SIG-M5 treated with dmso at 0.1 percent for 504 hours (cell line): ENCODE measurements around the gene TSPAN5.

ENCODE experiments used
- DNase-seq: peaks from one replicate; lab custom pipeline; 2025; ENCODE audit not compliant: unreplicated experiment; lab: John Stamatoyannopoulos, UW

TSPAN5 gene

GRCh38 chr4:98620087-98620784 is 38.2 kb downstream of the TSPAN5 start:
- DNase-seq: no peak

GRCh38 chr4:98619180-98619579 is 39.2 kb downstream of the TSPAN5 start:
- no peak for DNase-seq

- no peak for DNase-seq
These were observed 39.7 kb downstream of the TSPAN5 start for GRCh38 chr4:98618680-98619079.

GRCh38 chr4:98617358-98618047 is 40.9 kb downstream of the TSPAN5 start:
- DNase-seq: no peak

GRCh38 chr4:98615991-98616390 is 42.4 kb downstream of the TSPAN5 start:
- DNase-seq: no peak

- DNase-seq: no peak
These were observed 43.7 kb downstream of the TSPAN5 start for GRCh38 chr4:98614662-98615061.

- no peak for DNase-seq
These were observed 44.3 kb downstream of the TSPAN5 start for GRCh38 chr4:98614094-98614493.

GRCh38 chr4:98613453-98614075 is 44.8 kb downstream of the TSPAN5 start:
- no peak for DNase-seq

GRCh38 chr4:98612318-98613250 is 45.8 kb downstream of the TSPAN5 start:
- no peak for DNase-seq

GRCh38 chr4:98611677-98612317 is 46.6 kb downstream of the TSPAN5 start:
- no peak for DNase-seq

- DNase-seq: no peak
These were observed 47.3 kb downstream of the TSPAN5 start for GRCh38 chr4:98610926-98611676.

GRCh38 chr4:98610431-98610830 is 48.0 kb downstream of the TSPAN5 start:
- no peak for DNase-seq

GRCh38 chr4:98609934-98610333 is 48.5 kb downstream of the TSPAN5 start:
- DNase-seq: no peak

- no peak for DNase-seq
These were observed 50.1 kb downstream of the TSPAN5 start for GRCh38 chr4:98608356-98608755.

GRCh38 chr4:98606894-98607293 is 51.5 kb downstream of the TSPAN5 start:
- no peak for DNase-seq

GRCh38 chr4:98605216-98605615 is 53.2 kb downstream of the TSPAN5 start:
- DNase-seq: no peak

- DNase-seq: no peak
These were observed 53.7 kb downstream of the TSPAN5 start for GRCh38 chr4:98604723-98605122.

GRCh38 chr4:98603683-98604521 is 54.5 kb downstream of the TSPAN5 start:
- no peak for DNase-seq

GRCh38 chr4:98602270-98602669 is 56.1 kb downstream of the TSPAN5 start:
- no peak for DNase-seq
